H9 (cell line): Measurements from ENCODE around the gene MZF1. TPM values are rescaled to one million over a fixed set of nuclear protein-coding genes. Genes with fewer than 3 reads are reported as not detected.

Experiments
- DNase-seq: peaks from one replicate; pipeline ENCODE4 v3.0.0-alpha.2; 2017
- H2AFZ ChIP-seq: one replicate; pipeline ENCODE4 v1.6.1; 2013; ENCODE audit warnings: mild to moderate bottlenecking, low read length, control low read depth, moderate library complexity
- H2AK5ac ChIP-seq: 2 replicates; pipeline ENCODE4 v1.6.1; 2013; ENCODE audit warnings: low read length, control low read depth, mixed read lengths; ENCODE audit not compliant: insufficient read length
- H2BK120ac ChIP-seq: one replicate; pipeline ENCODE4 v1.6.1; 2013; ENCODE audit warnings: low read depth, mild to moderate bottlenecking, low read length, control low read depth, inconsistent platforms; ENCODE audit not compliant: poor library complexity, severe bottlenecking
- H2BK12ac ChIP-seq: 2 replicates; pipeline ENCODE4 v1.6.1; 2013; ENCODE audit warnings: low read length, control low read depth, mixed read lengths, low read depth; ENCODE audit not compliant: insufficient read length
- H2BK15ac ChIP-seq: 2 replicates; pipeline ENCODE4 v1.6.1; 2013; ENCODE audit warnings: low read depth, low read length, control low read depth
- H2BK20ac ChIP-seq: one replicate; pipeline ENCODE4 v1.6.1; 2013; ENCODE audit warnings: low read depth, mild to moderate bottlenecking, low read length, control low read depth, inconsistent platforms; ENCODE audit not compliant: poor library complexity, severe bottlenecking
- H2BK5ac ChIP-seq: 2 replicates; pipeline ENCODE4 v1.6.1; 2013; ENCODE audit warnings: low read length, control low read depth, mixed read lengths; ENCODE audit not compliant: insufficient read length
- H3K14ac ChIP-seq: 2 replicates; pipeline ENCODE4 v1.6.1; 2013; ENCODE audit warnings: low read length, control low read depth; ENCODE audit not compliant: insufficient read depth
- H3K18ac ChIP-seq: 2 replicates; pipeline ENCODE4 v1.6.1; 2013; ENCODE audit warnings: low read depth, mild to moderate bottlenecking, mixed read lengths, low read length, control low read depth; ENCODE audit not compliant: insufficient read length
- H3K23ac ChIP-seq: 2 replicates; pipeline ENCODE4 v1.6.1; 2013; ENCODE audit warnings: low read length, control low read depth, mixed read lengths, low read depth; ENCODE audit not compliant: insufficient read length
- H3K23me2 ChIP-seq: 2 replicates; pipeline ENCODE4 v1.6.1; 2013; ENCODE audit warnings: low read depth, mild to moderate bottlenecking, mixed read lengths, low read length, control low read depth; ENCODE audit not compliant: insufficient read length, poor library complexity, severe bottlenecking
- H3K27ac ChIP-seq: 2 replicates; pipeline ENCODE4 v1.5.1; 2013; ENCODE audit warnings: low read length, control low read depth, mixed read lengths, low read depth; ENCODE audit not compliant: insufficient read length
- H3K27me3 ChIP-seq: 2 replicates; pipeline ENCODE4 v1.6.1; 2013; ENCODE audit warnings: low read length, control low read depth, inconsistent platforms; ENCODE audit not compliant: insufficient read depth
- H3K4ac ChIP-seq: 2 replicates; pipeline ENCODE4 v1.6.1; 2013; ENCODE audit warnings: low read depth, mild to moderate bottlenecking, control low read depth, inconsistent platforms, low read length, moderate library complexity
- H3K4me1 ChIP-seq: 2 replicates; pipeline ENCODE4 v1.6.1; 2013; ENCODE audit warnings: low read length, control low read depth, inconsistent platforms; ENCODE audit not compliant: insufficient read depth
- H3K4me2 ChIP-seq: 2 replicates; pipeline ENCODE4 v1.6.1; 2013; ENCODE audit warnings: low read length, control low read depth, mixed read lengths; ENCODE audit not compliant: insufficient read length, insufficient read depth
- H3K56ac ChIP-seq: 2 replicates; pipeline ENCODE4 v1.6.1; 2013; ENCODE audit warnings: low read depth, mild to moderate bottlenecking, mixed read lengths, low read length, control low read depth; ENCODE audit not compliant: insufficient read length
- H3K79me1 ChIP-seq: 2 replicates; pipeline ENCODE4 v1.6.1; 2013; ENCODE audit warnings: low read depth, mild to moderate bottlenecking, moderate library complexity, low read length, control low read depth, inconsistent platforms; ENCODE audit not compliant: insufficient read depth, poor library complexity, severe bottlenecking
- H3K79me2 ChIP-seq: 2 replicates; pipeline ENCODE4 v1.6.1; 2013; ENCODE audit warnings: low read length, control low read depth, inconsistent platforms; ENCODE audit not compliant: insufficient read depth
- H3K9ac ChIP-seq: 2 replicates; pipeline ENCODE4 v1.6.1; 2013; ENCODE audit warnings: low read length, control low read depth, mixed read lengths; ENCODE audit not compliant: insufficient read length; ENCODE audit errors: extremely low read depth
- H3K9me3 ChIP-seq: one replicate; pipeline ENCODE4 v1.6.1; 2013; ENCODE audit warnings: low read depth, low read length, inconsistent platforms; ENCODE audit not compliant: control insufficient read depth
- H3T11ph ChIP-seq: one replicate; pipeline ENCODE4 v1.6.1; 2013; ENCODE audit warnings: mild to moderate bottlenecking, low read length, control low read depth, inconsistent platforms
- H4K20me1 ChIP-seq: one replicate; pipeline ENCODE4 v1.6.1; 2013; ENCODE audit not compliant: control insufficient read depth, insufficient read length, insufficient read depth
- H4K5ac ChIP-seq: 2 replicates; pipeline ENCODE4 v1.6.1; 2013; ENCODE audit warnings: low read depth, mild to moderate bottlenecking, mixed read lengths, low read length, control low read depth; ENCODE audit not compliant: insufficient read length
- H4K8ac ChIP-seq: replicated peaks from 2 replicates; pipeline ENCODE4 v1.6.1; 2013; ENCODE audit warnings: low read length, control low read depth, mixed read lengths, low read depth; ENCODE audit not compliant: insufficient read length
- H4K91ac ChIP-seq: 2 replicates; pipeline ENCODE4 v1.6.1; 2013; ENCODE audit warnings: low read depth, mild to moderate bottlenecking, moderate library complexity, mixed read lengths, low read length, control low read depth; ENCODE audit not compliant: insufficient read length
- H3K27ac Mint-ChIP-seq, 3 experiments: 2 replicates in 2 of 3; 3 replicates in 1 of 3; pipeline ENCODE4 v1.8.0; 2020 to 2021; ENCODE audit warnings: mixed read lengths in 3 of 3, mild to moderate bottlenecking in 1 of 3, moderate library complexity in 1 of 3
- H3K27me3 Mint-ChIP-seq: 2 replicates; pipeline ENCODE4 v1.8.0; 2021; ENCODE audit warnings: low read depth, mild to moderate bottlenecking, moderate library complexity, mixed read lengths
- H3K36me3 Mint-ChIP-seq, 3 experiments: 2 replicates in 2 of 3; 3 replicates in 1 of 3; pipeline ENCODE4 v1.8.0; 2020 to 2021; ENCODE audit warnings: low read depth in 3 of 3, mixed read lengths in 3 of 3; ENCODE audit not compliant: insufficient read depth in 1 of 3
- H3K4me1 Mint-ChIP-seq, 2 experiments: 2 replicates each; pipeline ENCODE4 v1.8.0; 2020; ENCODE audit warnings: mixed read lengths in 2 of 2
- H3K4me3 Mint-ChIP-seq, 2 experiments: 2 replicates in 1 of 2; 3 replicates in 1 of 2; pipeline ENCODE4 v1.8.0; 2020 to 2021; ENCODE audit warnings: mild to moderate bottlenecking in 2 of 2, mixed read lengths in 2 of 2, moderate library complexity in 1 of 2
- H3K9me3 Mint-ChIP-seq, 2 experiments: 2 replicates in 1 of 2; 3 replicates in 1 of 2; pipeline ENCODE4 v1.8.0; 2020; ENCODE audit warnings: mild to moderate bottlenecking in 2 of 2, mixed read lengths in 2 of 2, moderate library complexity in 1 of 2
- WGBS: extraction: QIAGEN DNeasy Blood & Tissue Kit; methylation state at CpG from one replicate; pipeline ENCODE4 v1.1.7; 2013; ENCODE audit warnings: missing lambda C conversion rate, low lambda C conversion rate, mixed read lengths; ENCODE audit not compliant: insufficient read length; ENCODE audit errors: extremely low coverage; 5-methylcytosine and 5-hydroxymethylcytosine counted together
- total RNA-seq: library from RNA; stranded (reverse); gene quantifications from 2 replicates; pipeline ENCODE4 v1.2.1, GENCODE V29; 2021
- TF ChIP-seq, protein P1 (sequence below): fragments of 200-600 bp; sonication (generic); conservative IDR thresholded peaks from 3 replicates; pipeline ENCODE4 v1.8.0; 2021; ENCODE audit warnings: antibody characterized with exemption, mild to moderate bottlenecking

Gene MZF1
- total RNA-seq, 1 experiment from 2014 or later, result 23.6 TPM

DNA sequence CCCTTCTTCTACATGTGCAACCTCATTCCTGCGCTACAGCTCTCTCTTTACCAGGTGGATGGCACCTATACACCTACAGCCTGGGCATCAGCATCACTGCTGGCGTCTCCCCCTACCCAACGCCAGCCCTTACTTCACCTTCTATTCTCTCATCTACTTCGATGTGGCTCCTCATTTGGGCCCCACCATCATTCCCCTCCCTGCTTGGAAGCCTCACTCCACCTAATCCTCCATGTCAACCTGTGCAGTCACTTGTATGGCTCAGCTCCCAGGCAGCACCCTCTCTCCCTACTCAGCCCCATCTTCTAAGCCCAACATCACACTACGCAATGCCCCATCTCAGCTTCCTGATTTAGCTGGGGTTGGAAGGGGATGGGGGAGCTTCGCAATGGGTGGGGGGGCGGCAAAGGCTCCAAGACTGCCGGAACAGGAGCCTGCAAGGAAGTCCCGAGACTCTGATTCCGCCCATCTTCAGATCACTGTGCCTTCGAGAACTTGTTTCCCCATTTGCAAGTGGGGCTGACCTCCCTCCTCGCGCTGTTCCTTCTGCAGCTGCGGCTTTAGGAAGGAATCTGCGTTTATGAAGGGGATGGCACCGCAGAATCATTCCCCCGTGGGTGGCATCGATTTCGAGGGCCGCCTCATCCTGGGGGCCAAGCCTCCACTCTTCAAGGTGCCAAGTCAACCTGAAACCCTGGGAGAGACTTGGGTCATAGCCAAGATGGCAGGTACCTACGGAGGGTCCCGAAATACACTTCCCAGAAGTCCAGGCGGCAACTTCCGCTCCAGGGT lies 913 bp downstream of the MZF1 start:
- Mint-ChIP-seq H3K27ac (peak overlapping the region in 2 of 3 experiments; percentile 49 to 85; a peak in 5 of 7 replicates), H3K4me1 (peaks cover 17 to 26% of the 10 kb centered on the region in 2 experiments), H3K4me3 (peak overlapping the region; percentile 96 to 98), H3K36me3 (peaks cover 0 to 22% (median 18%) of the 10 kb centered on the region in 3 experiments; a peak in 5 of 7 replicates), H3K27me3 (peaks cover 2% of the 10 kb centered on the region; the same call in 1 of the 2 replicates), H3K9me3 (no peaks in the 10 kb centered on the region; a peak in 2 of 5 replicates)
- Histone ChIP-seq H3K27ac (no peak overlapping the region), H2BK12ac (no peak overlapping the region), H3K4me1 (no peaks in the 10 kb centered on the region; the same call in 1 of the 2 replicates), H3K23me2 (peaks cover 9% of the 10 kb centered on the region), H2AK5ac (no peak overlapping the region), H4K8ac (no peak overlapping the region), H3T11ph (no peak overlapping the region), H4K5ac (no peak overlapping the region), H3K79me1 (no peaks in the 10 kb centered on the region), H3K4ac (no peak overlapping the region), H2AFZ (no peak overlapping the region), H2BK5ac (no peak overlapping the region), H3K18ac (no peak overlapping the region), H2BK15ac (no peak overlapping the region), H3K23ac (no peak overlapping the region), H3K9me3 (no peaks in the 10 kb centered on the region), H2BK120ac (no peak overlapping the region), H4K91ac (no peak overlapping the region), H3K9ac (no peak overlapping the region), H4K20me1 (no peaks in the 10 kb centered on the region), H3K27me3 (no peaks in the 10 kb centered on the region), H3K4me2 (peak overlapping the region; percentile 47), H2BK20ac (no peak overlapping the region), H3K14ac (no peak overlapping the region), H3K79me2 (no peaks in the 10 kb centered on the region), H3K56ac (no peak overlapping the region)
- no CpG with 5 or more reads among the region's 24 CpGs for WGBS
- TF ChIP-seq, protein P1, sequence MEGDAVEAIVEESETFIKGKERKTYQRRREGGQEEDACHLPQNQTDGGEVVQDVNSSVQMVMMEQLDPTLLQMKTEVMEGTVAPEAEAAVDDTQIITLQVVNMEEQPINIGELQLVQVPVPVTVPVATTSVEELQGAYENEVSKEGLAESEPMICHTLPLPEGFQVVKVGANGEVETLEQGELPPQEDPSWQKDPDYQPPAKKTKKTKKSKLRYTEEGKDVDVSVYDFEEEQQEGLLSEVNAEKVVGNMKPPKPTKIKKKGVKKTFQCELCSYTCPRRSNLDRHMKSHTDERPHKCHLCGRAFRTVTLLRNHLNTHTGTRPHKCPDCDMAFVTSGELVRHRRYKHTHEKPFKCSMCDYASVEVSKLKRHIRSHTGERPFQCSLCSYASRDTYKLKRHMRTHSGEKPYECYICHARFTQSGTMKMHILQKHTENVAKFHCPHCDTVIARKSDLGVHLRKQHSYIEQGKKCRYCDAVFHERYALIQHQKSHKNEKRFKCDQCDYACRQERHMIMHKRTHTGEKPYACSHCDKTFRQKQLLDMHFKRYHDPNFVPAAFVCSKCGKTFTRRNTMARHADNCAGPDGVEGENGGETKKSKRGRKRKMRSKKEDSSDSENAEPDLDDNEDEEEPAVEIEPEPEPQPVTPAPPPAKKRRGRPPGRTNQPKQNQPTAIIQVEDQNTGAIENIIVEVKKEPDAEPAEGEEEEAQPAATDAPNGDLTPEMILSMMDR, result no peak
- no peak for DNase-seq
